MM.1S (cell line): Measurements from ENCODE around the gene PCAT6.
A peak's percentile ranks its signal among the peaks of the same experiment; 100 is the strongest.

Experiments
- DNase-seq: peaks from one replicate; pipeline ENCODE4 v3.0.0-alpha.2; 2015
- H2AFZ ChIP-seq: fragments of 300-600 bp; sonication (generic); 2 replicates; pipeline ENCODE4 v1.6.0; 2016; ENCODE audit warnings: antibody characterized with exemption, low read length
- H3F3A ChIP-seq: fragments of 300-600 bp; sonication (generic); 2 replicates; pipeline ENCODE4 v1.6.1; 2016; ENCODE audit warnings: mild to moderate bottlenecking, antibody characterized with exemption, low read length, moderate library complexity, mixed read lengths; ENCODE audit not compliant: insufficient read depth
- H3K27ac ChIP-seq: fragments of 300-600 bp; sonication (generic); 2 replicates; pipeline ENCODE4 v1.5.1; 2016; ENCODE audit warnings: mild to moderate bottlenecking, low read length
- H3K27me3 ChIP-seq: fragments of 300-600 bp; sonication (generic); replicated peaks from 2 replicates; pipeline ENCODE4 v1.6.0; 2016; ENCODE audit warnings: low read length; ENCODE audit not compliant: insufficient read depth
- H3K36me3 ChIP-seq: fragments of 300-600 bp; sonication (generic); replicated peaks from 2 replicates; pipeline ENCODE4 v1.6.1; 2016; ENCODE audit warnings: mild to moderate bottlenecking, low read length, mixed read lengths; ENCODE audit not compliant: insufficient read depth
- H3K4me1 ChIP-seq: fragments of 300-600 bp; sonication (generic); 2 replicates; pipeline ENCODE4 v1.6.1; 2016; ENCODE audit warnings: low read length, mixed read lengths
- H3K4me2 ChIP-seq: fragments of 300-600 bp; sonication (generic); 2 replicates; pipeline ENCODE4 v1.6.0; 2016; ENCODE audit warnings: low read depth, low read length
- H3K4me3 ChIP-seq: fragments of 300-600 bp; sonication (generic); 2 replicates; pipeline ENCODE4 v1.5.1; 2016; ENCODE audit warnings: low read length, mixed read lengths
- H3K79me2 ChIP-seq: fragments of 300-600 bp; sonication (generic); 2 replicates; pipeline ENCODE4 v1.6.1; 2016; ENCODE audit warnings: mixed run types, low read length, mixed read lengths
- H3K9ac ChIP-seq: fragments of 300-600 bp; sonication (generic); 2 replicates; pipeline ENCODE4 v1.6.1; 2016; ENCODE audit warnings: low read length, mixed read lengths
- H3K9me2 ChIP-seq: fragments of 300-600 bp; sonication (generic); replicated peaks from 2 replicates; pipeline ENCODE4 v1.6.1; 2016; ENCODE audit warnings: mild to moderate bottlenecking, low read length, mixed read lengths; ENCODE audit not compliant: insufficient read depth
- H3K9me3 ChIP-seq: fragments of 300-600 bp; sonication (generic); replicated peaks from 2 replicates; pipeline ENCODE4 v1.6.1; 2016; ENCODE audit warnings: mild to moderate bottlenecking, low read length, mixed read lengths; ENCODE audit not compliant: insufficient read depth
- H4K20me1 ChIP-seq: fragments of 300-600 bp; sonication (generic); 2 replicates; pipeline ENCODE4 v1.6.1; 2016; ENCODE audit warnings: mild to moderate bottlenecking, low read length, moderate library complexity, mixed read lengths; ENCODE audit not compliant: insufficient read depth
- EZH2 ChIP-seq: fragments of 300-600 bp; sonication (generic); optimal IDR thresholded peaks from 2 replicates; pipeline ENCODE3; 2017; ENCODE audit warnings: low read depth, mild to moderate bottlenecking, antibody characterized with exemption, low read length, mixed read lengths
- EZH2phosphoT487 ChIP-seq: fragments of 300-600 bp; sonication (generic); IDR thresholded peaks from 2 replicates; pipeline ENCODE4 v1.6.1; 2018; ENCODE audit warnings: antibody characterized with exemption, low read length
- TF ChIP-seq, protein P1 (sequence below): fragments of 300-600 bp; sonication (generic); IDR thresholded peaks from 2 replicates; pipeline ENCODE4 v1.5.1; 2016; ENCODE audit warnings: antibody characterized with exemption, low read length, mixed read lengths

PCAT6 gene

DNA sequence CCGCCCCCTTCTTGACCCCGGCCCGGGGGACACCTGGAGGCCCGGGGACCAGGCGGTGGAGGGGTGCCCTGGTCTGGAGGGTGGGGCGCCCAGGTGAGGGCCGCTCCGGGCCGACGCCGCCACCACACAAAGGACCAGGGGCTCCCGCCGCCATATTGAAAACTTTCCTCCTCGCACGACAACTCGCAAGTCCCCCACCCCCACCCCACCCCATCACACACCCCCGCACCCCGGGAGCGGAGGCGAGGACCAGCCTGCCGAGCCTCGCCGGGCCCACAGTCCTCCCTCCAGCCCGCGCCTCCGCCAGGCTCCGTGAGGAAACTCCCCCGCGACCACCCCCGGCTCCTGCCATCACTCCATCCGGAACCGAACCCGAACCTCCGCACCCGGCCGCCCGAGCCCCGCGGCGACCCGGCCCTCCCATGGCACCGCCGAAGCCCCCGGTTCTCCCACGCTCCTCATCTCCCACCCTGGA is 3.3 kb upstream of the PCAT6 start:
- Histone ChIP-seq H3K9me2 (no peaks in the 10 kb centered on the region), H3K79me2 (no peaks in the 10 kb centered on the region), H3K4me1 (0 out of 2 replicates have a peak, but pooled peaks cover 2% of the 10 kb centered on the region), H3K36me3 (no peaks in the 10 kb centered on the region), H4K20me1 (no peaks in the 10 kb centered on the region), H3F3A (no peaks in the 10 kb centered on the region), H3K4me3 (peak overlapping the region; percentile 83), H3K4me2 (peak overlapping the region; percentile 98), H2AFZ (peak overlapping the region; percentile 94), H3K27me3 (peaks cover 37% of the 10 kb centered on the region), H3K9ac (peak overlapping the region; percentile 40; the same call in 1 of the 2 replicates), H3K27ac (no peak overlapping the region), H3K9me3 (no peaks in the 10 kb centered on the region)
- DNase-seq: no peak
- TF ChIP-seq EZH2phosphoT487 (no peak), EZH2 (no peak)
- TF ChIP-seq, protein P1, sequence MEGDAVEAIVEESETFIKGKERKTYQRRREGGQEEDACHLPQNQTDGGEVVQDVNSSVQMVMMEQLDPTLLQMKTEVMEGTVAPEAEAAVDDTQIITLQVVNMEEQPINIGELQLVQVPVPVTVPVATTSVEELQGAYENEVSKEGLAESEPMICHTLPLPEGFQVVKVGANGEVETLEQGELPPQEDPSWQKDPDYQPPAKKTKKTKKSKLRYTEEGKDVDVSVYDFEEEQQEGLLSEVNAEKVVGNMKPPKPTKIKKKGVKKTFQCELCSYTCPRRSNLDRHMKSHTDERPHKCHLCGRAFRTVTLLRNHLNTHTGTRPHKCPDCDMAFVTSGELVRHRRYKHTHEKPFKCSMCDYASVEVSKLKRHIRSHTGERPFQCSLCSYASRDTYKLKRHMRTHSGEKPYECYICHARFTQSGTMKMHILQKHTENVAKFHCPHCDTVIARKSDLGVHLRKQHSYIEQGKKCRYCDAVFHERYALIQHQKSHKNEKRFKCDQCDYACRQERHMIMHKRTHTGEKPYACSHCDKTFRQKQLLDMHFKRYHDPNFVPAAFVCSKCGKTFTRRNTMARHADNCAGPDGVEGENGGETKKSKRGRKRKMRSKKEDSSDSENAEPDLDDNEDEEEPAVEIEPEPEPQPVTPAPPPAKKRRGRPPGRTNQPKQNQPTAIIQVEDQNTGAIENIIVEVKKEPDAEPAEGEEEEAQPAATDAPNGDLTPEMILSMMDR: no peak

GRCh38 chr1:202807926-202808757 is 2.6 kb upstream of the PCAT6 start, which contains the start of gene KDM5B:
KDM5B (minus strand) TSS chr1:202808421; CDS start chr1:202808305, 116 bp downstream.
- peak within 1 kb of the TSS; percentile 94 for H2AFZ ChIP-seq
- H3K9ac ChIP-seq: peak within 1 kb of the TSS; percentile 40; the same call in 1 of the 2 replicates
- peaks cover 40% of the 10 kb centered on the region for H3K27me3 ChIP-seq
- TF ChIP-seq EZH2phosphoT487 (no peak), EZH2 (no peak)
- TF ChIP-seq, protein P1: no peak
- no peaks in the 10 kb centered on the region for H3K9me2 ChIP-seq
- no peaks in the 10 kb centered on the region for H3K36me3 ChIP-seq
- no peaks in the 10 kb centered on the region for H3K9me3 ChIP-seq
- DNase-seq: peak; percentile 51
- H3F3A ChIP-seq: no peaks in the 10 kb centered on the region
- no peaks in the 10 kb centered on the region for H4K20me1 ChIP-seq
- peak within 1 kb of the TSS; percentile 98 for H3K4me2 ChIP-seq
- no peak within 1 kb of the TSS for H3K27ac ChIP-seq
- no peaks in the 10 kb centered on the region for H3K79me2 ChIP-seq
- peak within 1 kb of the TSS; percentile 83 for H3K4me3 ChIP-seq
- H3K4me1 ChIP-seq: 0 out of 2 replicates have a peak, but pooled peaks cover 2% of the 10 kb centered on the region

GRCh38 chr1:202809597-202810159 is 1.1 kb upstream of the PCAT6 start:
- H3F3A ChIP-seq: no peaks in the 10 kb centered on the region
- 0 out of 2 replicates have a peak overlapping the region, but pooled peaks have one; percentile 64 for H3K4me3 ChIP-seq
- DNase-seq: no peak
- H3K4me2 ChIP-seq: peak overlapping the region; percentile 99; the same call in 1 of the 2 replicates
- H2AFZ ChIP-seq: no peak overlapping the region
- H3K4me1 ChIP-seq: 0 out of 2 replicates have a peak, but pooled peaks cover 2% of the 10 kb centered on the region
- H3K79me2 ChIP-seq: no peaks in the 10 kb centered on the region
- no peaks in the 10 kb centered on the region for H3K36me3 ChIP-seq
- H3K9ac ChIP-seq: no peak overlapping the region
- TF ChIP-seq EZH2phosphoT487 (no peak), EZH2 (no peak)
- TF ChIP-seq, protein P1: no peak
- no peaks in the 10 kb centered on the region for H3K9me3 ChIP-seq
- no peaks in the 10 kb centered on the region for H3K9me2 ChIP-seq
- H3K27me3 ChIP-seq: peaks cover 40% of the 10 kb centered on the region
- no peak overlapping the region for H3K27ac ChIP-seq
- no peaks in the 10 kb centered on the region for H4K20me1 ChIP-seq
